Measurements from ENCODE around the gene PPP2R5E. TPM values are rescaled to one million over a fixed set of nuclear protein-coding genes. Genes with fewer than 3 reads are reported as not detected.

Gene PPP2R5E
- total and polyA plus RNA-seq, 4 donors = 6.0 to 13.1 (median 8.4) TPM

DNA sequence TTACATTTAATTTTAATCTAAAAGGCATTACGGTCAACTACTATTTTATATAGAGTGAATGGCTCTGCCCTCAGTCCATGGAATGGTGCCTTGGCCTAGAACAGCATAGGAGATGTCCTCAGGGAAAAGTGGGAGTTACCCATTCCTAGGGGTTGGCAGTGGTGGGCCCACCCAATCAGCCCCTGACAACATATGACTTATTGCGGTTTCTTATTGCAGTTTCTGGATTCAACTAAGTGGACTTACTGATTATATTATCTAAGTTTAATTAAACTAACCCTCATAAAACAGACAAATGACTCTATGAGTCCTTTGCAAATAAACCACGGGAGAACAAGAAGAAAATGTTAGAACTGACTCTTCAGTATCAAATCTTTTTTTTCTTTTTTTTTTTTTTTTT is 2.3 kb upstream of the PPP2R5E start:
- H3K36me3 ChIP-seq (ENCODE audit: control insufficient read depth in 4 of 4, insufficient read depth in 3 of 4, low read depth in 1 of 4, low read length in 3 of 4) = no peaks in the 10 kb centered on the region
- H3K9me3 ChIP-seq (ENCODE audit: control insufficient read depth in 4 of 4, low read length in 3 of 4) = no peaks in the 10 kb centered on the region
- no peak for DNase-seq (ENCODE audit: low spot score)
- TF ChIP-seq JUND (IDR thresholded peaks at IDR 0.05) (no peak), RXRA (IDR thresholded peaks at IDR 0.05) (no peak), NR2F2 (IDR thresholded peaks at IDR 0.05) (no peak), YY1 (IDR thresholded peaks at IDR 0.05) (no peak), FOXA2 (IDR thresholded peaks at IDR 0.05) (no peak), SP1 (IDR thresholded peaks at IDR 0.05) (no peak), TAF1 (conservative IDR thresholded peaks at IDR 0.05) (no peak), EGR1 (IDR thresholded peaks at IDR 0.05; ENCODE audit: low read depth in 2 of 2) (no peak), RAD21 (IDR thresholded peaks at IDR 0.05) (no peak), HNF4A (conservative IDR thresholded peaks at IDR 0.05) (no peak), FOXA1 (IDR thresholded peaks at IDR 0.05) (no peak)
- TF ChIP-seq, protein P1, sequence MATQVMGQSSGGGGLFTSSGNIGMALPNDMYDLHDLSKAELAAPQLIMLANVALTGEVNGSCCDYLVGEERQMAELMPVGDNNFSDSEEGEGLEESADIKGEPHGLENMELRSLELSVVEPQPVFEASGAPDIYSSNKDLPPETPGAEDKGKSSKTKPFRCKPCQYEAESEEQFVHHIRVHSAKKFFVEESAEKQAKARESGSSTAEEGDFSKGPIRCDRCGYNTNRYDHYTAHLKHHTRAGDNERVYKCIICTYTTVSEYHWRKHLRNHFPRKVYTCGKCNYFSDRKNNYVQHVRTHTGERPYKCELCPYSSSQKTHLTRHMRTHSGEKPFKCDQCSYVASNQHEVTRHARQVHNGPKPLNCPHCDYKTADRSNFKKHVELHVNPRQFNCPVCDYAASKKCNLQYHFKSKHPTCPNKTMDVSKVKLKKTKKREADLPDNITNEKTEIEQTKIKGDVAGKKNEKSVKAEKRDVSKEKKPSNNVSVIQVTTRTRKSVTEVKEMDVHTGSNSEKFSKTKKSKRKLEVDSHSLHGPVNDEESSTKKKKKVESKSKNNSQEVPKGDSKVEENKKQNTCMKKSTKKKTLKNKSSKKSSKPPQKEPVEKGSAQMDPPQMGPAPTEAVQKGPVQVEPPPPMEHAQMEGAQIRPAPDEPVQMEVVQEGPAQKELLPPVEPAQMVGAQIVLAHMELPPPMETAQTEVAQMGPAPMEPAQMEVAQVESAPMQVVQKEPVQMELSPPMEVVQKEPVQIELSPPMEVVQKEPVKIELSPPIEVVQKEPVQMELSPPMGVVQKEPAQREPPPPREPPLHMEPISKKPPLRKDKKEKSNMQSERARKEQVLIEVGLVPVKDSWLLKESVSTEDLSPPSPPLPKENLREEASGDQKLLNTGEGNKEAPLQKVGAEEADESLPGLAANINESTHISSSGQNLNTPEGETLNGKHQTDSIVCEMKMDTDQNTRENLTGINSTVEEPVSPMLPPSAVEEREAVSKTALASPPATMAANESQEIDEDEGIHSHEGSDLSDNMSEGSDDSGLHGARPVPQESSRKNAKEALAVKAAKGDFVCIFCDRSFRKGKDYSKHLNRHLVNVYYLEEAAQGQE (IDR thresholded peaks at IDR 0.05) = no peak
- TF ChIP-seq, protein P2, sequence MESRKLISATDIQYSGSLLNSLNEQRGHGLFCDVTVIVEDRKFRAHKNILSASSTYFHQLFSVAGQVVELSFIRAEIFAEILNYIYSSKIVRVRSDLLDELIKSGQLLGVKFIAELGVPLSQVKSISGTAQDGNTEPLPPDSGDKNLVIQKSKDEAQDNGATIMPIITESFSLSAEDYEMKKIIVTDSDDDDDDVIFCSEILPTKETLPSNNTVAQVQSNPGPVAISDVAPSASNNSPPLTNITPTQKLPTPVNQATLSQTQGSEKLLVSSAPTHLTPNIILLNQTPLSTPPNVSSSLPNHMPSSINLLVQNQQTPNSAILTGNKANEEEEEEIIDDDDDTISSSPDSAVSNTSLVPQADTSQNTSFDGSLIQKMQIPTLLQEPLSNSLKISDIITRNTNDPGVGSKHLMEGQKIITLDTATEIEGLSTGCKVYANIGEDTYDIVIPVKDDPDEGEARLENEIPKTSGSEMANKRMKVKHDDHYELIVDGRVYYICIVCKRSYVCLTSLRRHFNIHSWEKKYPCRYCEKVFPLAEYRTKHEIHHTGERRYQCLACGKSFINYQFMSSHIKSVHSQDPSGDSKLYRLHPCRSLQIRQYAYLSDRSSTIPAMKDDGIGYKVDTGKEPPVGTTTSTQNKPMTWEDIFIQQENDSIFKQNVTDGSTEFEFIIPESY (IDR thresholded peaks at IDR 0.05) = no peak
- no peak overlapping the region for H3K27ac ChIP-seq (ENCODE audit: low read depth in 1 of 2, low read length in 2 of 2)
- no peak overlapping the region for H3K9ac ChIP-seq (ENCODE audit: low read depth in 1 of 2, low read length in 2 of 2)
- WGBS = 96% methylated on average over 3 of the region's 3 CpGs
- H3K4me3 ChIP-seq (ENCODE audit: low read depth in 1 of 3, low read length in 3 of 3) = no peak overlapping the region
- H3K27me3 ChIP-seq (ENCODE audit: control insufficient read depth in 4 of 4, insufficient read depth in 4 of 4, low read length in 3 of 4) = no peaks in the 10 kb centered on the region
- peaks cover 0 to 24% (median 14%) of the 10 kb centered on the region in 4 donors for H3K4me1 ChIP-seq (ENCODE audit: control insufficient read depth in 4 of 4, insufficient read depth in 4 of 4, low read length in 3 of 4)

DNA sequence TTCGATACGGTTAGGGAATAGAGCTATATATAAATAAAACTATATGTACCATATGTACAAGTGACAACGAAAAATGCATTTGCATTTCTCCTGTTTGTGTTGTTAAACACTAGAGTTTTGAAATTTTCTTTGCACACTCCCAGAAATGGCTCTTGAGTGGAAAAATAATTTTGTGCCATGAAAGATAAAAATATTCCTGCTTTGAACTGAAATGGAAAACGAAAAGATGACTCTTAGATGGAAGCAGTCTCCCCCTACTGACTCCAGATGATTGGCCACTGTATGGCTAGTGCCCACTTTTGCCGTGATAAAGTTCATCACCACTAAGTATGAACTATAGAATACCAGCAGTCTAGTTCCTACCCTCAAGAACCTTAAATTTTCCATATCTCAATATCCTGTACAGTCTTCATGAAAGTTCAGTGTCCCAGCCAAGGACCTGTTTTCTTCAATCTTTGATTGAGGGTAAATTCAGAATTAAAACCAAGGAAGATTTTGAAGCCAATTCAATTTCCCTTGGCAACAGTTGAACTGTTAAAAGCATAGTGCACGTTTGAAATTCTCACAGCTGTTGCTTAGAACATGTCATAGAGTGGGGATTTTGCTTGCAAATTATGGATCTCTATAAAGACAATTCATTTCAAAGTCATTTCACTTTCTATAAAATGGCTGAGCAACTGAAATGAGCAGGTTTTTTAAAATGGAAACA is 1.6 kb upstream of the PPP2R5E start:
- no peak for DNase-seq (ENCODE audit: low spot score)
- H3K4me3 ChIP-seq (ENCODE audit: low read depth in 1 of 3, low read length in 3 of 3) = peak overlapping the region in 1 of 3 donors; percentile 88
- H3K27ac ChIP-seq (ENCODE audit: low read depth in 1 of 2, low read length in 2 of 2) = no peak overlapping the region
- 27% methylated on average over 6 of the region's 6 CpGs for WGBS
- TF ChIP-seq, protein P3, sequence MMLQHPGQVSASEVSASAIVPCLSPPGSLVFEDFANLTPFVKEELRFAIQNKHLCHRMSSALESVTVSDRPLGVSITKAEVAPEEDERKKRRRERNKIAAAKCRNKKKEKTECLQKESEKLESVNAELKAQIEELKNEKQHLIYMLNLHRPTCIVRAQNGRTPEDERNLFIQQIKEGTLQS (IDR thresholded peaks at IDR 0.05) = no peak
- TF ChIP-seq, protein P4, sequence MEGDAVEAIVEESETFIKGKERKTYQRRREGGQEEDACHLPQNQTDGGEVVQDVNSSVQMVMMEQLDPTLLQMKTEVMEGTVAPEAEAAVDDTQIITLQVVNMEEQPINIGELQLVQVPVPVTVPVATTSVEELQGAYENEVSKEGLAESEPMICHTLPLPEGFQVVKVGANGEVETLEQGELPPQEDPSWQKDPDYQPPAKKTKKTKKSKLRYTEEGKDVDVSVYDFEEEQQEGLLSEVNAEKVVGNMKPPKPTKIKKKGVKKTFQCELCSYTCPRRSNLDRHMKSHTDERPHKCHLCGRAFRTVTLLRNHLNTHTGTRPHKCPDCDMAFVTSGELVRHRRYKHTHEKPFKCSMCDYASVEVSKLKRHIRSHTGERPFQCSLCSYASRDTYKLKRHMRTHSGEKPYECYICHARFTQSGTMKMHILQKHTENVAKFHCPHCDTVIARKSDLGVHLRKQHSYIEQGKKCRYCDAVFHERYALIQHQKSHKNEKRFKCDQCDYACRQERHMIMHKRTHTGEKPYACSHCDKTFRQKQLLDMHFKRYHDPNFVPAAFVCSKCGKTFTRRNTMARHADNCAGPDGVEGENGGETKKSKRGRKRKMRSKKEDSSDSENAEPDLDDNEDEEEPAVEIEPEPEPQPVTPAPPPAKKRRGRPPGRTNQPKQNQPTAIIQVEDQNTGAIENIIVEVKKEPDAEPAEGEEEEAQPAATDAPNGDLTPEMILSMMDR (IDR thresholded peaks at IDR 0.05; ENCODE audit: low read depth, low read length, missing input control) = peak; percentile 36
- TF ChIP-seq RAD21 (IDR thresholded peaks at IDR 0.05) (peak; percentile 75), HNF4G (IDR thresholded peaks at IDR 0.05) (no peak), GABPA (IDR thresholded peaks at IDR 0.05 in 1 of 2, conservative IDR thresholded peaks at IDR 0.05 in 1 of 2) (no peak)
- no peaks in the 10 kb centered on the region for H3K27me3 ChIP-seq (ENCODE audit: control insufficient read depth in 4 of 4, insufficient read depth in 4 of 4, low read length in 3 of 4)
- H3K9me3 ChIP-seq (ENCODE audit: control insufficient read depth in 4 of 4, low read length in 3 of 4) = no peaks in the 10 kb centered on the region
- no peaks in the 10 kb centered on the region for H3K36me3 ChIP-seq (ENCODE audit: control insufficient read depth in 4 of 4, insufficient read depth in 3 of 4, low read depth in 1 of 4, low read length in 3 of 4)
- H3K9ac ChIP-seq (ENCODE audit: low read depth in 1 of 2, low read length in 2 of 2) = peak overlapping the region; percentile 77 to 93
- H3K4me1 ChIP-seq (ENCODE audit: control insufficient read depth in 4 of 4, insufficient read depth in 4 of 4, low read length in 3 of 4) = peaks cover 0 to 24% (median 14%) of the 10 kb centered on the region in 4 donors

All from liver (tissue), 9 donors.